SKM-1 (cell line): ENCODE measurements around the gene TAPT1.
"Not testable (repeated sequence)": the region's sequence is repeated elsewhere in the genome, so short reads cannot be mapped to it uniquely, and the experiment has no call there.

Experiments used
- DNase-seq: peaks from one replicate; lab custom pipeline; 2025; ENCODE audit not compliant: unreplicated experiment; lab: John Stamatoyannopoulos, UW

TAPT1 gene

DNA sequence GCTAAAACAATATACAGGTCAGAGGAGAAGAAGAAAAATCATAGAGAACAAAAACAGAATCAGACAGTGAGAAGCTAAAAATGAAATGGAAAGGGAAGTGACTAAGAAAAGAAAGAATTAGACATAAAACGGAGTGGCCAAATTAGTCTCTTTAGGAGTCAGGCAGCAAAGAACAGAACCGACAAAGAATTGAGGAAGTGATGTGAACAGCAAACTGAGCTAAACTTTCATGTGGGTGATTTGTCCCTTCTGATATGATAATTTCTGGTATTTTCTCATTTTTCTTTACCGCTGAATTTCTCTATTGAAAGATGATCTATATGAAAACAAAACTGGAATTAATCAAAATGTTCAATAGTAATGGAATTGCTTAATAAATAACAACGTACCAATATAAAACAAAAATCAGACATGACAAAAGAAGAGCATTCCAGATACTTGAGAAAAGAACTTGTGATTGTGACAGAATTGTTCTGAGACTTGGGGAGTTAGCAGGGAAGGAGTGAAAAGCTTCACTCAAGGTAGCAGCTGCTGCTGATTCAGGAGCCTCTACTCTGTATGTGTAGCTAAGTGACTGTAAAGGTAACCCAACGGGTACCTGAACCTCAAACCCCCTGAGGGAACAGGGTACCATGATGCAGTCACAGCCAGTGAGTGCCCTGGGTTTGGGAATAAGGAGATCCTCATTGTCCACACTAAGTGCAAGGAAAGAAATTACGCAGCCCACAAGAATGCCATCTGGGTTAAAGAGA lies 8.8 kb downstream of the TAPT1 start:
- no peak for DNase-seq

DNA sequence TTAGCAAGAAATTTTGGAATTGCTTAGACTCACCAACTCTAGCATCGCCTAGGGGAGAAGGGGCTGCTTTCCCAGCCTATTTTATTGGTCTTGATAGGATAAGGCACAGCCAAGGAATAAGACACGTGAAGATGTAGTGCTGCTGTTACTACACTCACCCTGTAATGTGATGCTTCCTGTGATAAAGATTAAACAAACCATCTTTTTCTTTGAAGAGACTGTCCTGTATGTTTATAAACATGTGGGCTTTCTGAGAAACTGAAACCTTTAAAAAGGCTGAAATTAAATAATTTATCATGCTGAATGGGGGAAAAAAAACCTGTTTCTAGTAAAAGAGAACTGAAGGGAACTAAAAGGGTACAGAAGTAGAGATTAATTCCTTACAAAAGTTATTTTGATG lies 13.2 kb downstream of the TAPT1 start:
- DNase-seq, result no peak

GRCh38 chr4:16212138-16212782 lies 14.0 kb downstream of the TAPT1 start:
- no peak for DNase-seq

DNA sequence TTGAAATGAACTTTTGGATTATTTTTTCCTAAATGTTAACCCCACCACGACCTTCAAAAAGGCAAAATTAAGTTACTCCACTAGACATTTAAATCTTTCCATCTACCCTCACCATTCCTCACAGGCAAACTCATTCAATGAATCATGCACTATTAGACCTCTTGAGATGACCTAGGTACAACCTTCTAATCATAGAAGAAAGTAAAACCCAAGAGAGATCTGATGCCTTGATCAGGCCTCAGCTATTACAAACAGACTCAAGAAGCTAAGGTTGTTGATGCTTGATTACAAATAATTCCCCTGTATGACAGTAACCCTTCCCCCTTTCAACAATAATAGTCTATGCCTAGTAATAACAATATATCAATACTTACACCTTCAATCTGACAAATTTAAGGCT lies 18.9 kb downstream of the TAPT1 start:
- DNase-seq, result no peak

DNA sequence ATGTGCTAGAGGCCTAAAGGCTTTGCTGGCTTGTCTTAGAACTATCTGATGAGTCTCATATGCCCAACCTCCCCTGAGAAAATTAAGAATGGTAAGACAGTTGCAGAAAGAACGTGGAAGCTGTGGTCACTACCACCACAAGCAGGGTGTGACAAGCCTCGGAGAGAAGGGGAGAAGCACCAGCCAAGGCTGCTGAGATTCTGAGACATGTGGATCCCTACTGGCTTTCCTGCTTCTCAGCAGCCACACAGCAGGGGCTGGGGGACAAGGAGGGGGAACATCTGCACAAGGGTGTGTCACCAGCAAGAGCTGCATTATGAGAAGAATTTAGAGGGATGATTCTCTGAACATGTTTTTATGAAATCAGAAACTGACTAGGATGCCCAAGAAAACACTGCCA lies 19.4 kb downstream of the TAPT1 start:
- no peak for DNase-seq

GRCh38 chr4:16206301-16206700 lies 20.0 kb downstream of the TAPT1 start:
- DNase-seq, result no peak

- no peak for DNase-seq
Measured at GRCh38 chr4:16205298-16206164, 20.7 kb downstream of the TAPT1 start.

- DNase-seq, result no peak
Measured at GRCh38 chr4:16204505-16204904, 21.8 kb downstream of the TAPT1 start.

DNA sequence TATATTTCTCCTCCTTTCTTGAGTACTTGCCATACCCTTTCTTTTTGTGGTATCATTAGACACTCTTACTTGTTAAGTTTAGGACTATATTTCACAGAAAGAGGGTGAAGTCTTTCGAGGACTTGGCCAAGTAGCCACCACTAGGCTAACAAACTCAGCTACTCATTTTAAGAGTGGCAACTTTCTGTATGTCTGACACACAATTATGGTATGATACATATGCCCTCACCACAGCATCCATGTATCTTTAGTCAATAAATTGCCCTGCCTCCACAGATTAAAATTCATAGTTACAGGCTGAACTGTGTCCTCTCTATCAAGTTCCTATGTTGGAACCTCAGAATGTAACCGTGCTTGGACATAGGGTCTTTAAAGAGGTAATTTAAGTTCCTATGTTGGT lies 23.2 kb downstream of the TAPT1 start:
- no peak for DNase-seq

DNA sequence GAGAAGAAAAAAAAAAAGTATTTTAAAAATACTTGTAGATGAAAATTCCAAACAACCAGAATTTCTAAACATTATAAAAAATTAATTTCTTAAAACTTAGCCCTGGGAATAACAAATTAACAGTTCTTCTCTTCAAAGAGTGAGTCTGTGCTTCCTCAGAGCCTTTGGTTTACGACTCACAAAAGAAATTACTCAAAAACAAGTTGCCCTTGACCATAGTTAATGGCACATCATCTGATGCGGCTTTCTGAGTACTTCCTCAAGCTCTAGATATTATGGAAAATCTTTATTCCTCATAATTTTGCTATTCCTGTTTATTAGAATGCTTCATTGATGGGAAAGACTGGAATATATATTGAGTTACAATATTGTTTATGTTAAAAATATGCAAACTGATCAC lies 23.7 kb downstream of the TAPT1 start:
- no peak for DNase-seq

DNA sequence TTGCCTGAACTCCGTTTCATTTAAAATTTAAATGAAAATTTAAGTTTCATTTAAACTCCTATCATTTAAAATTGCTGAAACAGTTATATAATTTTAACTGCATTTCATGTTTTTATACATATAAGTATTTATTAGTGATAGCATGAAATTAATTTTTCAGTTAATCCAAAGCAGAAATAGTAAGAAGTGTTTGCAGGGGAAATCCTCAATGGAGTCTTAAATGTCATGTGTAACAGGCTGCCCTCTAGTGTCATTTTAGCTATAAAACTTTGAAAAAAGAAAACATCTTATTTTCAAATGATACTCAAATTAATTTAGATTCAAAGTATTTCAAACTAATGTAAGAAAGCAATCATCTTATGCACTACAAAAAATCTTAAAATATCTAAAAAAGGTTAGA lies 27.2 kb downstream of the TAPT1 start:
- DNase-seq, result no peak

- DNase-seq, result no peak
Measured at GRCh38 chr4:16197876-16198665, 28.2 kb downstream of the TAPT1 start.

GRCh38 chr4:16196482-16197393 lies 29.5 kb downstream of the TAPT1 start:
- no peak for DNase-seq

DNA sequence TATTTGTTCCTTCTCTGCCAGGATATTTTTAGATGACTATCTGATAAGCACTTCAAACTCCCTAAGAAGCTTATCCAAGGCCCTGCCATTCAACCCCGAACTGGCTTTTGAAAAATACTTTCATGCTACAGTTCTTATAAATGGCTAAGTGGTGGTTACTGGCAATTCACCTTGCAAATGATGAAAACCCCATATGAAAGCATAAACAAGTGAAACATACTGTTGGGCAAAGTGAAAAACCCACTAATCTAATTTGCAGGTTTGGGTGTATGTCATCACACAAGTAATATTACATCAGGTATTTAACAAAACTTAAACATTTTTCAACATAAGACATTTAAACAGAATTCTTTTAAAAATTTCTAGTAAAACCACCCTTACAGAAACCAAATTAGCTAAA lies 31.1 kb downstream of the TAPT1 start:
- no peak for DNase-seq

- not testable (repeated sequence) for DNase-seq
Measured at GRCh38 chr4:16194798-16195197, 31.5 kb downstream of the TAPT1 start.

DNA sequence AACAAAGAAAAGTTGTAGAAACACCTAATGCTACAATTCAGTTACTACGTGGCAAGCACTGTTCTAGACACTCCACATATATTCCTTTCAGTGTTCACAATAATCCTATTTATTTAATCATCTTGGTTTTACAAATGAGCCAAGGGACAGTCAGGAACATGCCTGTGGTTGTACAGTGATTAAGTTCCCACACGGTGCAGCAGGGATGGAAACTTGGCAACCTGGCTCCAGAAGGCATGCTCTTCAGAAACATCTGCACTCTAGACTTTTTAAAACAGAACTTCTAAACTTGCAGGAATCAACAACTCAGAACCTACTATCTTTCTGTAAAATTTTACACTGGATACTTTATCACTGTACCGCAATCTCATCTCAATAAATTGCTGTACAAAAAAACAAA lies 32.1 kb downstream of the TAPT1 start:
- DNase-seq, result no peak

GRCh38 chr4:16192631-16193518 lies 33.4 kb downstream of the TAPT1 start:
- no peak for DNase-seq

- no peak for DNase-seq
Measured at GRCh38 chr4:16192057-16192456, 34.2 kb downstream of the TAPT1 start.

- no peak for DNase-seq
Measured at GRCh38 chr4:16187455-16187854, 38.8 kb downstream of the TAPT1 start.
